Naive thymus-derived CD8-positive, alpha-beta T cell (primary cell): Measurements from ENCODE around the gene SRPRB. TPM values are rescaled to one million over a fixed set of nuclear protein-coding genes. Genes with fewer than 3 reads are reported as not detected.

Experiments
- ATAC-seq, 2 donors: fragments of 150-1000 bp; cut with Tn5 transposase in 1 of 2; sonication (Bioruptor Pico), chemical (Tn5 transposase) in 1 of 2; 1 replicate in 1 of 2; 2 replicates in 1 of 2; pipeline ENCODE4 v1.10.0; 2021; ENCODE audit warnings: mild to moderate bottlenecking in 2 of 2, moderate library complexity in 2 of 2
- POLR2A ChIA-PET: fragments of 350-600 bp; sonication (Branson Sonifier 250); formaldehyde crosslinking; loops from one replicate; lab custom pipeline; 2021; ENCODE audit warnings: antibody characterized with exemption; lab: Charles Lee
- DNase-seq, 10 donors: peaks; one replicate each; pipeline versions ENCODE4 v3.0.0 to v3.0.0-alpha.2; 2020 to 2022
- H3K27ac Mint-ChIP-seq, 10 donors: one replicate each; pipeline ENCODE4 v1.8.0; 2020 to 2022; ENCODE audit warnings: mild to moderate bottlenecking in 10 of 10, mixed read lengths in 10 of 10, moderate library complexity in 4 of 10, inconsistent platforms in 1 of 10
- H3K27me3 Mint-ChIP-seq, 5 donors: one replicate each; pipeline ENCODE4 v1.8.0; 2021 to 2022; ENCODE audit warnings: mixed read lengths in 5 of 5
- H3K36me3 Mint-ChIP-seq, 3 donors: one replicate each; pipeline ENCODE4 v1.8.0; 2020 to 2022; ENCODE audit warnings: mixed read lengths in 3 of 3, mild to moderate bottlenecking in 2 of 3, inconsistent platforms in 1 of 3
- H3K4me1 Mint-ChIP-seq, 4 donors: one replicate each; pipeline ENCODE4 v1.8.0; 2021 to 2022; ENCODE audit warnings: mixed read lengths in 4 of 4
- H3K4me3 Mint-ChIP-seq, 10 donors: one replicate each; pipeline ENCODE4 v1.8.0; 2020 to 2022; ENCODE audit warnings: mild to moderate bottlenecking in 10 of 10, mixed read lengths in 10 of 10, moderate library complexity in 6 of 10, inconsistent platforms in 1 of 10
- H3K9me3 Mint-ChIP-seq, 9 donors: one replicate each; pipeline ENCODE4 v1.8.0; 2020 to 2022; ENCODE audit warnings: mixed read lengths in 9 of 9, mild to moderate bottlenecking in 3 of 9, inconsistent platforms in 1 of 9, moderate library complexity in 1 of 9
- polyA plus RNA-seq, 3 donors: library from polyadenylated mRNA; unstranded; fragments of 300-500 nt; fragmentation: Illumina TruSeq; gene quantifications; one replicate each; pipeline ENCODE4 v1.2.3, GENCODE V29; 2021
- total RNA-seq, 8 experiments: library from RNA in 2 of 8; stranded (reverse) in 2 of 8; gene quantifications; one replicate each; pipeline ENCODE4 v1.2.3 and lab custom pipeline; 2021 to 2026

SRPRB gene
- total and polyA plus RNA-seq, 5 experiments from 2014 or later: 34.4 to 48.7 (median 38.2) TPM

- Mint-ChIP-seq H3K4me1 (peaks cover 0 to 1% (median 0%) of the 10 kb centered on the region in 4 donors), H3K36me3 (no peaks in the 10 kb centered on the region), H3K27me3 (peaks cover 0 to 7% (median 0%) of the 10 kb centered on the region in 5 donors), H3K27ac (no peak overlapping the region), H3K9me3 (no peaks in the 10 kb centered on the region), H3K4me3 (no peak overlapping the region)
- ATAC-seq (no peak), DNase-seq (no peak)
- POLR2A ChIA-PET: no interaction called here
Observed at GRCh38 chr3:133841196-133841595, 35.6 kb downstream of the SRPRB start.

GRCh38 chr3:133842158-133842557 is 36.5 kb downstream of the SRPRB start:
- ATAC-seq: no peak
- POLR2A ChIA-PET: no interaction called here
- H3K27me3 Mint-ChIP-seq: peaks cover 0 to 7% (median 0%) of the 10 kb centered on the region in 5 donors
- H3K4me3 Mint-ChIP-seq: no peak overlapping the region
- H3K27ac Mint-ChIP-seq: no peak overlapping the region
- peaks cover 0 to 1% (median 0%) of the 10 kb centered on the region in 4 donors for H3K4me1 Mint-ChIP-seq
- no peak for DNase-seq
- H3K9me3 Mint-ChIP-seq: no peaks in the 10 kb centered on the region
- H3K36me3 Mint-ChIP-seq: no peaks in the 10 kb centered on the region

- Mint-ChIP-seq H3K27ac (no peak overlapping the region), H3K4me1 (peaks cover 0 to 1% (median 0%) of the 10 kb centered on the region in 4 donors), H3K27me3 (peaks cover 0 to 7% (median 0%) of the 10 kb centered on the region in 5 donors), H3K9me3 (no peaks in the 10 kb centered on the region), H3K4me3 (no peak overlapping the region), H3K36me3 (no peaks in the 10 kb centered on the region)
- POLR2A ChIA-PET: no interaction called here
- ATAC-seq (no peak), DNase-seq (no peak)
Observed at GRCh38 chr3:133843634-133844033, 38.0 kb downstream of the SRPRB start.

- peaks cover 0 to 2% (median 0%) of the 10 kb centered on the region in 5 donors for H3K27me3 Mint-ChIP-seq
- H3K4me3 Mint-ChIP-seq: no peak overlapping the region
- no peak overlapping the region for H3K27ac Mint-ChIP-seq
- POLR2A ChIA-PET: no interaction called here
- peaks cover 0 to 1% (median 0%) of the 10 kb centered on the region in 4 donors for H3K4me1 Mint-ChIP-seq
- H3K9me3 Mint-ChIP-seq: peaks cover 0 to 5% (median 0%) of the 10 kb centered on the region in 9 donors
- peaks cover 0 to under 1% (median 0%) of the 10 kb centered on the region in 3 donors for H3K36me3 Mint-ChIP-seq
- ATAC-seq (no peak), DNase-seq (no peak)
Observed at GRCh38 chr3:133845127-133845526, 39.5 kb downstream of the SRPRB start.

- Mint-ChIP-seq H3K4me1 (no peaks in the 10 kb centered on the region), H3K9me3 (peaks cover 0 to 11% (median 0%) of the 10 kb centered on the region in 9 donors), H3K4me3 (no peak overlapping the region), H3K36me3 (peaks cover 0 to 6% (median 0%) of the 10 kb centered on the region in 3 donors), H3K27me3 (peaks cover 0 to 2% (median 0%) of the 10 kb centered on the region in 5 donors), H3K27ac (no peak overlapping the region)
- ATAC-seq (no peak), DNase-seq (no peak)
- POLR2A ChIA-PET: no interaction called here
Observed at GRCh38 chr3:133849346-133849745, 43.7 kb downstream of the SRPRB start.

GRCh38 chr3:133850034-133850433 is 44.4 kb downstream of the SRPRB start:
- Mint-ChIP-seq H3K4me3 (no peak overlapping the region), H3K36me3 (peaks cover 0 to 6% (median 0%) of the 10 kb centered on the region in 3 donors), H3K4me1 (no peaks in the 10 kb centered on the region), H3K27me3 (peaks cover 0 to 2% (median 0%) of the 10 kb centered on the region in 5 donors), H3K27ac (no peak overlapping the region), H3K9me3 (peaks cover 0 to 11% (median 0%) of the 10 kb centered on the region in 9 donors)
- DNase-seq: no peak
- no peak for ATAC-seq
- POLR2A ChIA-PET: no interaction called here

GRCh38 chr3:133851266-133851906 is 45.8 kb downstream of the SRPRB start:
- Mint-ChIP-seq H3K27me3 (peaks cover 0 to 2% (median 0%) of the 10 kb centered on the region in 5 donors), H3K27ac (no peak overlapping the region), H3K9me3 (peaks cover 0 to 11% (median 0%) of the 10 kb centered on the region in 9 donors), H3K4me3 (no peak overlapping the region), H3K4me1 (no peaks in the 10 kb centered on the region), H3K36me3 (peaks cover 0 to 6% (median 0%) of the 10 kb centered on the region in 3 donors)
- ATAC-seq (no peak), DNase-seq (no peak)
- POLR2A ChIA-PET: no interaction called here

- Mint-ChIP-seq H3K27ac (no peak overlapping the region), H3K4me1 (no peaks in the 10 kb centered on the region), H3K36me3 (peaks cover 0 to 6% (median 0%) of the 10 kb centered on the region in 3 donors), H3K9me3 (peaks cover 0 to 11% (median 0%) of the 10 kb centered on the region in 9 donors), H3K4me3 (no peak overlapping the region), H3K27me3 (peaks cover 0 to 2% (median 0%) of the 10 kb centered on the region in 5 donors)
- POLR2A ChIA-PET: no interaction called here
- no peak for ATAC-seq
- no peak for DNase-seq
Observed at GRCh38 chr3:133851931-133852330, 46.3 kb downstream of the SRPRB start.

GRCh38 chr3:133853063-133853924 is 47.7 kb downstream of the SRPRB start:
- POLR2A ChIA-PET: interaction anchor here (0.5 kb wide), 1 partner anchor 262 kb away, joined by 4 read pairs; no protein-coding TSS in a partner anchor
- no peak for DNase-seq
- Mint-ChIP-seq H3K36me3 (peaks cover 0 to 6% (median 0%) of the 10 kb centered on the region in 3 donors), H3K9me3 (peaks cover 0 to 11% (median 0%) of the 10 kb centered on the region in 9 donors), H3K27ac (no peak overlapping the region), H3K4me3 (no peak overlapping the region), H3K27me3 (peaks cover 0 to 2% (median 0%) of the 10 kb centered on the region in 5 donors), H3K4me1 (peaks cover 0 to 10% (median 3%) of the 10 kb centered on the region in 4 donors)
- no peak for ATAC-seq

- peaks cover 0 to 2% (median 0%) of the 10 kb centered on the region in 5 donors for H3K27me3 Mint-ChIP-seq
- H3K9me3 Mint-ChIP-seq: peaks cover 0 to 11% (median 0%) of the 10 kb centered on the region in 9 donors
- no peak overlapping the region for H3K27ac Mint-ChIP-seq
Observed at GRCh38 chr3:133853925-133854227, 48.3 kb downstream of the SRPRB start.

GRCh38 chr3:133854264-133855001 is 48.8 kb downstream of the SRPRB start:
- H3K36me3 Mint-ChIP-seq: peaks cover 0 to 6% (median 0%) of the 10 kb centered on the region in 3 donors
- no peak for DNase-seq
- ATAC-seq: no peak
- peaks cover 0 to 2% (median 0%) of the 10 kb centered on the region in 5 donors for H3K27me3 Mint-ChIP-seq
- H3K4me3 Mint-ChIP-seq: no peak overlapping the region
- peaks cover 0 to 10% (median 3%) of the 10 kb centered on the region in 4 donors for H3K4me1 Mint-ChIP-seq
- H3K9me3 Mint-ChIP-seq: peaks cover 0 to 11% (median 0%) of the 10 kb centered on the region in 9 donors
- H3K27ac Mint-ChIP-seq: no peak overlapping the region
- POLR2A ChIA-PET: no interaction called here

More at GRCh38 chr3:133853925-133854227, 48.3 kb downstream of the SRPRB start:
- ATAC-seq: no peak
- Mint-ChIP-seq H3K36me3 (peaks cover 0 to 6% (median 0%) of the 10 kb centered on the region in 3 donors), H3K4me1 (peaks cover 0 to 10% (median 3%) of the 10 kb centered on the region in 4 donors), H3K4me3 (no peak overlapping the region)
- POLR2A ChIA-PET: no interaction called here
- DNase-seq: no peak

- ATAC-seq (no peak), DNase-seq (no peak)
- Mint-ChIP-seq H3K36me3 (peaks cover 0 to 6% (median 0%) of the 10 kb centered on the region in 3 donors), H3K27ac (no peak overlapping the region), H3K4me1 (peaks cover 0 to 10% (median 3%) of the 10 kb centered on the region in 4 donors), H3K4me3 (no peak overlapping the region), H3K27me3 (peaks cover 0 to 2% (median 0%) of the 10 kb centered on the region in 5 donors), H3K9me3 (peaks cover 0 to 8% (median 0%) of the 10 kb centered on the region in 9 donors)
- POLR2A ChIA-PET: no interaction called here
Observed at GRCh38 chr3:133855002-133855370, 49.4 kb downstream of the SRPRB start.
